ENCODE measurements around the gene EPS8L3.
A peak's percentile ranks its signal among the peaks of the same experiment; 100 is the strongest.
"Not testable (repeated sequence)": the region's sequence is repeated elsewhere in the genome, so short reads cannot be mapped to it uniquely, and the experiment has no call there.

Gene EPS8L3

GRCh38 chr1:109750241-109750882 lies 13.4 kb downstream of the EPS8L3 start:
- no peak overlapping the region for H3K4me3 ChIP-seq (ENCODE audit: low read length)
- no peak overlapping the region for H3K9ac ChIP-seq (ENCODE audit: low read length)
- no peaks in the 10 kb centered on the region for H3K4me1 ChIP-seq (ENCODE audit: low read length)
- H2AFZ ChIP-seq (ENCODE audit: low read length) = no peak overlapping the region
- H3K9me3 ChIP-seq (replicated peaks; ENCODE audit: insufficient read depth, low read length) = no peaks in the 10 kb centered on the region
- no peaks in the 10 kb centered on the region for H3K9me2 ChIP-seq (replicated peaks; ENCODE audit: insufficient read depth, low read length)
- no peak for TF ChIP-seq EZH2phosphoT487 (IDR thresholded peaks at IDR 0.05; ENCODE audit: low read length)
- no peak for TF ChIP-seq EZH2 (optimal IDR thresholded peaks at IDR 0.05; ENCODE audit: low read depth, low read length)
- TF ChIP-seq CTCF (IDR thresholded peaks at IDR 0.05; ENCODE audit: low read length) = no peak
- no peaks in the 10 kb centered on the region for H3F3A ChIP-seq (ENCODE audit: insufficient read depth, low read length)
- H3K4me2 ChIP-seq (ENCODE audit: low read depth, low read length) = no peak overlapping the region
- no peaks in the 10 kb centered on the region for H3K79me2 ChIP-seq (ENCODE audit: low read length)
- DNase-seq = no peak
- no peak overlapping the region for H3K27ac ChIP-seq (ENCODE audit: low read length)
- no peaks in the 10 kb centered on the region for H3K27me3 ChIP-seq (replicated peaks; ENCODE audit: insufficient read depth, low read length)
- no peaks in the 10 kb centered on the region for H3K36me3 ChIP-seq (replicated peaks; ENCODE audit: insufficient read depth, low read length)
- no peaks in the 10 kb centered on the region for H4K20me1 ChIP-seq (ENCODE audit: insufficient read depth, low read length)

- Histone ChIP-seq H3K9me2 (replicated peaks; ENCODE audit: insufficient read depth, low read length) (no peaks in the 10 kb centered on the region), H2AFZ (ENCODE audit: low read length) (no peak overlapping the region), H3K27me3 (replicated peaks; ENCODE audit: insufficient read depth, low read length) (no peaks in the 10 kb centered on the region), H3K9ac (ENCODE audit: low read length) (no peak overlapping the region), H3K27ac (ENCODE audit: low read length) (no peak overlapping the region), H3F3A (ENCODE audit: insufficient read depth, low read length) (no peaks in the 10 kb centered on the region), H3K4me3 (ENCODE audit: low read length) (no peak overlapping the region), H3K4me2 (ENCODE audit: low read depth, low read length) (no peak overlapping the region), H3K4me1 (ENCODE audit: low read length) (no peaks in the 10 kb centered on the region), H3K36me3 (replicated peaks; ENCODE audit: insufficient read depth, low read length) (no peaks in the 10 kb centered on the region), H3K79me2 (ENCODE audit: low read length) (no peaks in the 10 kb centered on the region), H3K9me3 (replicated peaks; ENCODE audit: insufficient read depth, low read length) (no peaks in the 10 kb centered on the region), H4K20me1 (ENCODE audit: insufficient read depth, low read length) (no peaks in the 10 kb centered on the region)
- TF ChIP-seq EZH2 (optimal IDR thresholded peaks at IDR 0.05; ENCODE audit: low read depth, low read length) (no peak), CTCF (IDR thresholded peaks at IDR 0.05; ENCODE audit: low read length) (no peak)
- DNase-seq = no peak
Observed at GRCh38 chr1:109749221-109749620, 14.5 kb downstream of the EPS8L3 start.

DNA sequence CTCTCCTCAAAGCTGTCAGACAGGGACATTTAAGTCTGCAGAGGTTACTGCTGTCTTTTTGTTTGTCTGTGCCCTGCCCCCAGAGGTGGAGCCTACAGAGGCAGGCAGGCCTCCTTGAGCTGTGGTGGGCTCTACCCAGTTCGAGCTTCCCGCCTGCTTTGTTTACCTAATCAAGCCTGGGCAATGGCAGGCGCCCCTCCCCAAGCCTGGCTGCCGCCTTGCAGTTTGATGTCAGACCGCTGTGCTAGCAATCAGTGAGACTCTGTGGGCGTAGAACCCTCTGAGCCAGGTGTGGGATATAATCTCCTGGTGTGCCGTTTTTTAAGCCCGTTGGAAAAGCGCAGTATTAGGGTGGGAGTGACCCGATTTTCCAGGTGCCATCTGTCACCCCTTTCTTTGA lies 15.4 kb downstream of the EPS8L3 start:
- H2AFZ ChIP-seq (ENCODE audit: low read length); H3K79me2 ChIP-seq (ENCODE audit: low read length); H3K27me3 ChIP-seq (replicated peaks; ENCODE audit: insufficient read depth, low read length); DNase-seq; H3K36me3 ChIP-seq (replicated peaks; ENCODE audit: insufficient read depth, low read length); H4K20me1 ChIP-seq (ENCODE audit: insufficient read depth, low read length); H3K4me3 ChIP-seq (ENCODE audit: low read length); H3K27ac ChIP-seq (ENCODE audit: low read length); H3K4me2 ChIP-seq (ENCODE audit: low read depth, low read length); H3K9me3 ChIP-seq (replicated peaks; ENCODE audit: insufficient read depth, low read length); H3K4me1 ChIP-seq (ENCODE audit: low read length); H3F3A ChIP-seq (ENCODE audit: insufficient read depth, low read length); H3K9me2 ChIP-seq (replicated peaks; ENCODE audit: insufficient read depth, low read length); H3K9ac ChIP-seq (ENCODE audit: low read length): not testable (repeated sequence)

DNA sequence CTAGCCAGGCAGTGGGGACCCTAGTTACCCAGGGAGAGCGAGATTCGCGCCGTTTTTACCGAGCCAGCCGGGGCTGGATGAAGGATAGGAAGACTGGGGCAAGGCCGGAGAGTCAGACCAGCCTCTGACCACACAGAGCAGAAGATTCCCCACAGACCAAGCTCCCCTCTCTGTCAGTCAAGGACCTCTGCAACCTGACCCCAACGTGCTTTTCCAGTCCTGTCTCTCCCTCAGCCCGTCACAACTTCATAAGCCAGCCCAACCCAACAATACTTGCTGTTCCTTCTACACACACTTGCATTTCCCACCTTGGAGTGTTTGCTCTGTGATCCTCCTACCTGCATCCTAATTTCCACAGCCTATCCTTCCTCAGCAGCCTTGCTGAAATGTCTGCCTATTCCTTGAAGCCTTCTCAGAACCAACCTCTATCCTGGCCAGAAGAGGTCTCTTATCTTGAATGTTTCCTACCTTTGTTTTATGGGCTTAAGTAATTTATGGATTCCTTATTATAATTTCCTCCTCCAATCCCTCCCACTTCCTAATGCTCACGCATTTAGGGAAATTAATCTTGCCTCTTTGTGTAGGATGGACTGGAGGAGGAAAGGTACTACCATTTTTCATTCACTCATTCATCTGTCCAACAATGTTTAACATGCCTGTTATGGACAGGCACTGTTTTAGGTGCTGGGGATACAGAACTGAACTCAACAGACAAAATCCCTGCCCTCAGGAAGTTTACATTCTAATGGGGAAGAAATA lies 22.9 kb downstream of the EPS8L3 start, which contains the start of gene GSTM3:
Gene GSTM3, minus strand, starts transcription at position 424 of the 759 bp plus-strand sequence. CDS start 751 bp downstream, outside the sequence.
- peak within 1 kb of the TSS; percentile 21; the same call in 1 of the 2 replicates for H3K9ac ChIP-seq (ENCODE audit: low read length)
- H2AFZ ChIP-seq (ENCODE audit: low read length) = peak within 1 kb of the TSS; percentile 90
- H3F3A ChIP-seq (ENCODE audit: insufficient read depth, low read length) = no peaks in the 10 kb centered on the region
- H3K9me3 ChIP-seq (replicated peaks; ENCODE audit: insufficient read depth, low read length) = no peaks in the 10 kb centered on the region
- H3K27ac ChIP-seq (ENCODE audit: low read length) = no peak within 1 kb of the TSS
- H3K4me3 ChIP-seq (ENCODE audit: low read length) = peak within 1 kb of the TSS; percentile 56
- no peak for DNase-seq
- no peaks in the 10 kb centered on the region for H3K9me2 ChIP-seq (replicated peaks; ENCODE audit: insufficient read depth, low read length)
- H3K79me2 ChIP-seq (ENCODE audit: low read length) = no peaks in the 10 kb centered on the region
- H3K36me3 ChIP-seq (replicated peaks; ENCODE audit: insufficient read depth, low read length) = no peaks in the 10 kb centered on the region
- no peaks in the 10 kb centered on the region for H3K4me1 ChIP-seq (ENCODE audit: low read length)
- H4K20me1 ChIP-seq (ENCODE audit: insufficient read depth, low read length) = no peaks in the 10 kb centered on the region
- H3K27me3 ChIP-seq (replicated peaks; ENCODE audit: insufficient read depth, low read length) = no peaks in the 10 kb centered on the region
- peak within 1 kb of the TSS; percentile 66 for H3K4me2 ChIP-seq (ENCODE audit: low read depth, low read length)
- TF ChIP-seq EZH2phosphoT487 (IDR thresholded peaks at IDR 0.05; ENCODE audit: low read length) = no peak
- TF ChIP-seq CTCF (IDR thresholded peaks at IDR 0.05; ENCODE audit: low read length) = no peak
- no peak for TF ChIP-seq EZH2 (optimal IDR thresholded peaks at IDR 0.05; ENCODE audit: low read depth, low read length)

All from MM.1S (cell line).